BE2C (cell line): ENCODE results near the gene IKZF5. TPM values are rescaled to one million over a fixed set of nuclear protein-coding genes. Genes with fewer than 3 reads are reported as not detected.

Source experiments
- DNase-seq: peaks from one replicate; pipeline ENCODE4 v3.0.0-alpha.2; 2020
- H3K27me3 ChIP-seq: fragments of 250-450 bp; sonication (Bioruptor Pico); 2 replicates; pipeline ENCODE4 v1.5.1; 2020; ENCODE audit warnings: mild to moderate bottlenecking
- H3K36me3 ChIP-seq: fragments of 250-450 bp; sonication (Bioruptor Pico); 2 replicates; pipeline ENCODE4 v1.5.1; 2020; ENCODE audit warnings: mild to moderate bottlenecking
- H3K4me1 ChIP-seq: fragments of 250-450 bp; sonication (Bioruptor Pico); 2 replicates; pipeline ENCODE4 v1.5.1; 2020
- H3K4me3 ChIP-seq: 2 replicates; pipeline ENCODE4 v1.5.1; 2011; ENCODE audit warnings: low read depth, low read length
- H3K9me3 ChIP-seq: fragments of 250-450 bp; sonication (Bioruptor Pico); 2 replicates; pipeline ENCODE4 v1.5.1; 2020
- CTCF ChIP-seq: IDR thresholded peaks from 2 replicates; pipeline ENCODE4 v1.5.1; 2012; ENCODE audit warnings: mild to moderate bottlenecking, low read depth, low read length
- polyA plus RNA-seq: library from polyadenylated mRNA; unstranded; fragments of >200 nt; gene quantifications from one replicate; pipeline ENCODE4 v1.2.1, GENCODE V29; 2012; ENCODE audit warnings: low read depth, missing spikeins; ENCODE audit not compliant: insufficient read length, insufficient read depth

The IKZF5 gene, protein sequence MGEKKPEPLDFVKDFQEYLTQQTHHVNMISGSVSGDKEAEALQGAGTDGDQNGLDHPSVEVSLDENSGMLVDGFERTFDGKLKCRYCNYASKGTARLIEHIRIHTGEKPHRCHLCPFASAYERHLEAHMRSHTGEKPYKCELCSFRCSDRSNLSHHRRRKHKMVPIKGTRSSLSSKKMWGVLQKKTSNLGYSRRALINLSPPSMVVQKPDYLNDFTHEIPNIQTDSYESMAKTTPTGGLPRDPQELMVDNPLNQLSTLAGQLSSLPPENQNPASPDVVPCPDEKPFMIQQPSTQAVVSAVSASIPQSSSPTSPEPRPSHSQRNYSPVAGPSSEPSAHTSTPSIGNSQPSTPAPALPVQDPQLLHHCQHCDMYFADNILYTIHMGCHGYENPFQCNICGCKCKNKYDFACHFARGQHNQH
- 6.9 TPM for polyA plus RNA-seq

- H3K9me3 ChIP-seq, result no peaks in the 10 kb centered on the region
- DNase-seq, result peak; percentile 94
- H3K36me3 ChIP-seq, result no peaks in the 10 kb centered on the region
- H3K27me3 ChIP-seq, result no peaks in the 10 kb centered on the region
- peak within 1 kb of the TSS; percentile 92 for H3K4me3 ChIP-seq
- no peaks in the 10 kb centered on the region for H3K4me1 ChIP-seq
- no peak for TF ChIP-seq CTCF
Observed at GRCh38 chr10:123008355-123009104, at the start of gene IKZF5, which contains the start of gene ACADSB. TSS of gene IKZF5 (minus strand) at chr10:123008795. CDS start at chr10:122998625, 10,170 bp downstream. TSS of gene ACADSB (plus strand) at chr10:123009006. CDS start at chr10:123009030, 24 bp downstream.

DNA sequence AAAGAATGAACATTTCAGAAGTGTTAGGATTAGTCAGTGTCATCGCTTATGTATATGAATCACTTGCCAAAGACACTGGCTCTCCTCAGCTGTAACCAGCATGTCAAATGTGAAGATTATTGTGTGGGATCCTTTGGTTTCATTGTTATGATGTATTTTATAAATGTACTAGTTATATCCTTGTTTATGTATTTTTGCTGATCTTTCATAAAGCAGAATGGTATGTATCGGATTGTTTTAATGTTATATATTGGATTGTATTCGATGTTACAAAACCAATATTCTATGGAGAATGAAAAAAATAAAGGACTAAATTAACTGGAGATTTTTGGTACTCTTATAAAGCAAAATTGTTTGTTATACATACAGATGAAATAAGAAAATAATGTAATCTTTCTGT is 49.4 kb upstream of the IKZF5 start:
- H3K4me3 ChIP-seq, result no peak overlapping the region
- no peak for TF ChIP-seq CTCF
- H3K27me3 ChIP-seq, result no peaks in the 10 kb centered on the region
- H3K9me3 ChIP-seq, result no peaks in the 10 kb centered on the region
- no peak for DNase-seq
- H3K4me1 ChIP-seq, result no peaks in the 10 kb centered on the region
- H3K36me3 ChIP-seq, result no peaks in the 10 kb centered on the region

GRCh38 chr10:123045961-123046731 is 37.6 kb upstream of the IKZF5 start:
- DNase-seq, result no peak
- H3K36me3 ChIP-seq, result no peaks in the 10 kb centered on the region
- TF ChIP-seq CTCF, result no peak
- no peak overlapping the region for H3K4me3 ChIP-seq
- H3K27me3 ChIP-seq, result no peaks in the 10 kb centered on the region
- H3K4me1 ChIP-seq, result no peaks in the 10 kb centered on the region
- no peaks in the 10 kb centered on the region for H3K9me3 ChIP-seq

- peak; percentile 31 for TF ChIP-seq CTCF
- Histone ChIP-seq H3K27me3 (no peaks in the 10 kb centered on the region), H3K4me1 (no peaks in the 10 kb centered on the region), H3K4me3 (no peak overlapping the region), H3K9me3 (no peaks in the 10 kb centered on the region), H3K36me3 (no peaks in the 10 kb centered on the region)
- no peak for DNase-seq
Observed at GRCh38 chr10:123044391-123044790, 35.8 kb upstream of the IKZF5 start.

GRCh38 chr10:123043409-123043925 is 34.9 kb upstream of the IKZF5 start:
- Histone ChIP-seq H3K4me1 (no peaks in the 10 kb centered on the region), H3K9me3 (no peaks in the 10 kb centered on the region), H3K36me3 (no peaks in the 10 kb centered on the region), H3K4me3 (no peak overlapping the region), H3K27me3 (no peaks in the 10 kb centered on the region)
- peak; percentile 51 for DNase-seq
- TF ChIP-seq CTCF, result peak; percentile 86
